Tongue (tissue), 2 donors: ENCODE measurements around the gene COQ2. TPM values are rescaled to one million over a fixed set of nuclear protein-coding genes. Genes with fewer than 3 reads are reported as not detected.
"Not testable (repeated sequence)": the region's sequence is repeated elsewhere in the genome, so short reads cannot be mapped to it uniquely, and the experiment has no call there.

ENCODE experiments used
- DNase-seq: peaks from one replicate; pipeline ENCODE4 v3.0.0-alpha.2; 2015
- total RNA-seq: library from RNA; depleted of rRNA; stranded (reverse); fragments of >200 nt; gene quantifications from one replicate; pipeline ENCODE4 v1.2.3, GENCODE V29; 2014

Gene COQ2
- total RNA-seq, 1 donor from 2014 or later = 16.7 TPM

DNA sequence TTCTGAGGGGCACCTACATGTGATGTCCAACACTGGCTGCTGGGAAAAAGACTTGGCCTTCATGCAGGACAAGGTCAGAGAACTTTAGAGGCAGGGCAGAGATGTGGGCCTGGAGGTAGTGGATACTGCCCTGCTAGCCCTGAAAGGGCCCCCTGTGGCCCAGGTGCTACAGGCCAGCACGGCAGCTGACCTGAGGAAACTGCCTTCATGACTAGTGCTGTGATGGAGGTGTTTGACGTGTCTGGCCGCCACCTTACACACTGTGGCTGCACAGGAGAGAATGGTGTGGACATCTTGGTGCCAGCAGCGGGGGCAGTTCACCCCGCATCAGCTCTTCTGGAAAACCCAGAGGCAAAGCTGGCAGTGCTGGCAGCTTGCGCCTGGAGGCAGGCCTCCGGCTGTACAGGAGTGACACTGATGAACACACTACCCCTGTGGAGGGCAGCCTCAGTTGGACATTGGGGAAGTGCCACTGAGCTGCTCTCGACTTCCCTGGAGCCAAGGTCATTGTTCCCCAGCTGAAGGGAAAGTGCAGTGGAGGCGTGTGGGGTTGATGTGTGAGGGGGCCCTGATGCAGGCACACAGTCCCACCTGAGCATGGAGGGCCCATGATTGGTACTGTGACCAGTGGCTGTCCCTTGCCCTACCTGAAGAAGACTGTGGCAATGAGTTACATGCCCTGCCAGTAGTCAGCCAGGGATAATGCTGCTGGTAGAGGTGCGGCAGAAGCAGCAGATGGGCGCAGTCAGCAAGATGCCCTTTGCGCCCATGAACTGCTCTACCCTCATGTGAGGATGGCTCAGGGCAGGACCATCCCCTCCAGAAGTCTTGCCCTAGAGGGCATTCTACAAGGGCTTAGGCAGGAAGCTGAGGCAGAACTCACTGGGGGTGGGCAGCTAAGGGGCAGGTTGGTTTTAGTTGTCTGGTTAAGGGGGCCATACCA, 36.9 kb downstream of the COQ2 start:
- DNase-seq = no peak

DNA sequence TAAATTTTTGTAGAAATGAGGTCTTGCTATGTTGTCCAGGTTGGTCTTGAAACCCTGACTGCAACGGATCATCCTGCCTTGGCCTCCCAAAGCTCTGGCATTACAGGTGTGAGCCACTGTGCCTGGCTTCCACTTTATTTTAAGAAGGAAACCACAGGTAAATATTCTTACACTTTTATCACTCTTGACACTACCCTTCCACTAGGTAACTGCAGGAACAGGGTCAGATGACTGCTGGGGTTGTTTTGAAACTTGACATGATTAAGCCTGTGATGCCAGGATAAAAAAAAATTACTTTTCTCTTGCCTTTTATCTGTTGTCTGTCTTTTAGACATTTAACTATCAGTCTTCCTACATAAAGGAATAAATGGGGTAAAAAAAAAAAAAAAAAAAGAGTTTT, 43.5 kb downstream of the COQ2 start:
- DNase-seq = no peak

DNA sequence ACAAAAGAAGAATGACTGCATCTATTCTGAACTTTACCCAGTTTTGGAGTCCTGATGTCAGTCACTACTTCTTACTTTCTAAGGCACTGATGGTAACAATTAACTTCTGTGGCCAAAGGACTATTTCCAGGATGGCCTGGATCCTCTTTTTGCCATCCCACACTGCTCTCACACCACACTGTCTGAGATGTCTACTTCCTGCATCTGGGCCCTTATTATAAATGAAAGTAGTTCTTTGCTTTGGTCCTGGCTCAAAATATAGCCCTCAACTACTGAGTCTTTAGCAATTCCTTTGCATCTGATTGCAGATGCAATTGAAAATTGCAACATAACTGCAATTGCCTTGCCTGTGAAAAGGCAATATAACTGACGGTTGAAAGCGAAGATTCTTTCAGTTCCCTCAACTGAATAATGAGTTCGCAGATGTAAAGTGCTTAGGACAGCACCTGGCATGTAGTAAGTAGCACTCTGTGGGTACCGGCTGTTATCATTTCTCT, 44.2 kb downstream of the COQ2 start:
- no peak for DNase-seq

DNA sequence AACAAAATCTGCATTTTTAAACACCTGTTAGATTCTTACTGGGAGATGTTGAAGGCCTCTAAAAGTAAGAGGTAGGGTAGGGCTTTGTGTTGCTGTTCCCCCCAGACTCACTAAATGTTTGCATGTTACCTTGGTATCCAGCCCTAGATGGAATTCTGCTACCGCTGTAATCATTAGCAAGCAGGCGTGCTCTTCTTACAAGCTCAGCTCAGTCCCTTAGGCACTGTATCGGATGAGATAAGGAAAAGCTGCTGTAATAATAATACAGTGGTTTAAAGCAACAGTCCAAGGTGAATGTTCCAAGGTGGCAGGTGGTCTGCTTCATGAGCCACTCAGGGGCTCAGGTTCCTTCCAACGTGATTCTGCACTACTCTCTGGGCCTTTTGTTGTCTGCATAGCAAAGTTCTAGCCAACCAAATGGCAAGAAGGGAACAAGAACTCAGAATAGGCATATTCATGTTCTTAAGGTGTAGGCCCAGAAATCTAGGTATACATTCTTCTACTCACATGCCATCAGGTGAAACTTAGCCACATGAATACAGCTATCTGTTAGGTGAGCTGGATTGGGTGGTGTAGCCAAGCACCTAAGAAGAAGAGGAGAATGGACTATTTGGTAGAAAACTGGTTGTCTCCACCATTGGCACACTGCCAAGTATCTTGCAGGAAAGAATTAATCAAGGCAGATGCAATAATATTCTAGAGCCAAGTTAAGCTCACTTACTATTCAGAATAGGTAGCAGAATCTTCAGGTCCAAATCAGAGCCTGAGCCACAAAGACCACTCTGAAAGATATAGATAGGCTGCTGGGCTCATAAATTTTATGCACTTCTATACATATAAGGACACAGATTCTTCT, 46.0 kb downstream of the COQ2 start:
- no peak for DNase-seq

GRCh38 chr4:83237591-83237990, 47.0 kb downstream of the COQ2 start:
- no peak for DNase-seq

GRCh38 chr4:83235645-83236133, 48.9 kb downstream of the COQ2 start:
- DNase-seq = not testable (repeated sequence)

GRCh38 chr4:83234902-83235644, 49.5 kb downstream of the COQ2 start:
- DNase-seq = no peak

DNA sequence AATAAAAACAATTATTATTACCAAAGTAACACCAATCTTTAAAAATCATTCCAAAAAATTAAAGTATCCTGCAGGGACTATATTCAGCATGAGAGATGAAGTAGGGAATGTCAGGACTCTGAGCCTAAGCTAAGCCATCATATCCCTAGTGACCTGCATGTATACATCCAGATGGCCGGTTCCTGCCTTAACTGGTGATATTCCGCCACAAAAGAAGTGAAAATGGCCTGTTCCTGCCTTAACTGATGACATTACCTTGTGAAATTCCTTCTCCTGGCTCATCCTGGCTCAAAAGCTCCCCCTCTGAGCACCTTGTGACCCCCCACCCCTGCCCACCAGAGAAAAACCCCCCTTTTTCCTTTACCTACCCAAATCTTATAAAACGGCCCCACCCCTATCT, 50.2 kb downstream of the COQ2 start:
- not testable (repeated sequence) for DNase-seq

DNA sequence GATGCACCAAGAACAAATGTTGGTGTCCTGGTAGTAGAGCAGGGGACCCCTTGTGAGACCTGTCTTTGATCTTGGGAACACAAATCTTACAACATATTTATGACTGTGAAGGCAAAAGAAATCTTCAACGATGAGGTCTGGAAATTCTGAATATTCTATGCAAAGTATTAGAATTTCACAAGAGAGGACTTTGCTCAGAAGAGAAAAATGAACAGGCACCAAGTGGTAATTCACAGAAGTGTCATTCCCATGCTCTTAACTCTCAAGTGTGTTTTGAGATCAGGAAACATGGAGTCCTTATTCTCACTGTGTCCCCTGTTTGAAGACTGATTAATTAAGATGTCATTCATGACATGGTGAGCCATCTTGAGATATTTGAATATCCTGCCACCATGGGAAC, 52.5 kb downstream of the COQ2 start:
- DNase-seq = no peak

- DNase-seq = no peak
Observed at GRCh38 chr4:83231620-83232076, 53.0 kb downstream of the COQ2 start.

DNA sequence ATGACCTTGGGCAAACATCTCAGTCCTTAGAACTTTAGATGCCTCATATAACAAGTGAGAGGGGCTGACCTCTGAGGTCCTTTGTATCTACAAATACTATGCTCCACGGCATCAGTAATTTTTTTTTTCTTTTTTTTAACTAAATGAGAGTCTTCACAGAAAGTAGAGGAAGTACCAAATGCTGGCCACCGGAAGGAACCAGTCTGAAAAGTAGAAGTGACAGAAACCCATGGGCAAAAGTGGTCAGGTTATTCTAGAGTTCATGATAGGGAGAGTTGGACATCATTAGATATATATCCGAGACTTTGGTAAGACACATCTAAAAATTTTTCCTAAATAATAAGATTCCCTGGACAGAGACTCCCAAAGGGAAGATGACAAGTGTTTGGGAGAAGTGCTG, 53.7 kb downstream of the COQ2 start:
- no peak for DNase-seq

GRCh38 chr4:83229791-83230190, 54.8 kb downstream of the COQ2 start:
- no peak for DNase-seq

DNA sequence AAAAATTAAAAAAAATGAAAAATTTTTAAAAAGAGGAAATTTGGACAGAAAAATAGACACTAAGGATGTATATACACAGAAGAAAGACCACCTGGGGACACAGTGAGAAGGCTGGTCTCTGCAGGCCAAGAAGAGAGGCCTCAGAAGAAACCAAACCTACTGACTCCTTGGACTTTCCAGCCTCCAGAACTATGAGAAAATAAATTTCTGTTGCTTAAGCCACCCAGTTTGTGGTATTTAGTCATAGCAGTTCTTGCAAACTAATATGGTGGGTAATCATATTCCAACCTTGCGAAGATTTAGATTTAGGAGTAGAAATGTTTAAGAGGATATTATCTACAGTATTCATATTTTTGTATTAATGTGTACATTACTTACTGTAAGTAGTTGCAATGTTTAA, 56.4 kb downstream of the COQ2 start:
- DNase-seq = no peak

- no peak for DNase-seq
Observed at GRCh38 chr4:83224502-83225197, 59.9 kb downstream of the COQ2 start.

DNA sequence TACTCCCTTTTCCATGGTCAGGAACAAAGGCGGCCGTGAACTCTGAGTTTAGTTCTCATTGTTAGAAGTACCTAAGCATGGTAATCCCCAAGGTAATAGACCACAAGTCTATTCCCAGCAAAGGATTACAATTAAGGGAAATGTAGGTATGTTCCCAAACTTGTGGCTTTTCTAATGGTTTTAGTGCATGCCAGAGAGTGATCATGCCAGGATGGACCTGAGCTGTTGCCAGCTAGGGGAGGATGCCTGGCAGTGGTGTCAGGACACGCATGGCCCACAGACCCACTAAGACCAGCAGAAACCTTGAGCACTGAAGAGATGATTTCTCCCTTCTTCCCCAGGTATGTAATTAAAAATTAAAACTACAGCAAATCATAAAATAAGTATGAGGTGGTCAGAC, 60.8 kb downstream of the COQ2 start:
- no peak for DNase-seq

GRCh38 chr4:83221897-83222441, 62.6 kb downstream of the COQ2 start:
- no peak for DNase-seq

GRCh38 chr4:83219344-83220331, 65.0 kb downstream of the COQ2 start:
- DNase-seq = no peak

- DNase-seq = no peak
Observed at GRCh38 chr4:83217721-83218522, 66.7 kb downstream of the COQ2 start.
